Vagina (tissue), 2 donors: ENCODE measurements around the gene CEP170B.

ENCODE experiments used
- CTCF ChIP-seq, 3 experiments: fragments of 450-650 bp in 2 of 3; fragments of 200-600 bp in 1 of 3; sonication (generic) in 1 of 3; IDR thresholded peaks; one replicate each; pipeline ENCODE4 v1.5.1; 2017 to 2019; ENCODE audit warnings: antibody characterized with exemption in 3 of 3, mild to moderate bottlenecking in 2 of 3, moderate library complexity in 2 of 3
- POLR2A ChIP-seq, 2 donors: fragments of 450-650 bp; IDR thresholded peaks; one replicate each; pipeline ENCODE4 v1.6.1; 2017; ENCODE audit warnings: antibody characterized with exemption in 2 of 2, mild to moderate bottlenecking in 2 of 2, moderate library complexity in 2 of 2

GRCh38 chr14:104929268-104930230, 64.5 kb downstream of the CEP170B start:
- TF ChIP-seq POLR2A (IDR thresholded peaks at IDR 0.05) (no peak), CTCF (IDR thresholded peaks at IDR 0.05) (no peak)
